ENCODE measurements around the gene CDH12. TPM values are rescaled to one million over a fixed set of nuclear protein-coding genes. Genes with fewer than 3 reads are reported as not detected.
"Not testable (repeated sequence)": the region's sequence is repeated elsewhere in the genome, so short reads cannot be mapped to it uniquely, and the experiment has no call there.

The CDH12 gene
- total and polyA plus RNA-seq, 10 of the 15 experiments (the other 5 are each of a cell fraction or from before 2014, with no cell fraction given): 0.03 to 0.16 TPM; not detected in 8

- H4K20me1 ChIP-seq (ENCODE audit: control insufficient read depth, insufficient read depth); H3K9me3 ChIP-seq (replicated peaks; ENCODE audit: control insufficient read depth, insufficient read depth, low read length); H3K4me3 ChIP-seq; SMC1A ChIA-PET (ENCODE audit: uncharacterized antibody, unreplicated experiment); H3K4me2 ChIP-seq (ENCODE audit: control insufficient read depth, insufficient read depth); H3K36me3 ChIP-seq (ENCODE audit: control insufficient read depth in 2 of 2, insufficient read depth in 2 of 2, low read length in 1 of 2); POLR2A ChIA-PET; H3K27ac ChIP-seq (ENCODE audit: control insufficient read depth, insufficient read depth); in situ Hi-C loops (cut with MboI); H3K9ac ChIP-seq (ENCODE audit: control insufficient read depth, insufficient read depth, low read length); BruUV-seq (replicated peaks); FAIRE-seq; H3K79me2 ChIP-seq (ENCODE audit: control insufficient read depth, insufficient read depth, low read length); H3K4me1 ChIP-seq (ENCODE audit: control insufficient read depth, insufficient read depth, low read length); H3K27me3 ChIP-seq (replicated peaks in 1 of 2; ENCODE audit: control insufficient read depth in 2 of 2, insufficient read depth in 2 of 2, low read length in 1 of 2); RAD21 ChIA-PET (ENCODE audit: unreplicated experiment); ATAC-seq; CTCF ChIA-PET; intact Hi-C loops (cut with micrococcal nuclease; ENCODE audit: unreplicated experiment); DNase-seq (ENCODE audit: low read depth, low spot score); H2AFZ ChIP-seq (ENCODE audit: control insufficient read depth, low read depth, low read length): not testable (repeated sequence)
- 0% methylated on average over 1 of the region's 1 CpG for WGBS (ENCODE audit: insufficient coverage, insufficient replicate concordance, low lambda C conversion rate, missing lambda C conversion rate)
These were observed 867.3 kb downstream of the CDH12 start for GRCh38 chr5:21985799-21986198.

DNA sequence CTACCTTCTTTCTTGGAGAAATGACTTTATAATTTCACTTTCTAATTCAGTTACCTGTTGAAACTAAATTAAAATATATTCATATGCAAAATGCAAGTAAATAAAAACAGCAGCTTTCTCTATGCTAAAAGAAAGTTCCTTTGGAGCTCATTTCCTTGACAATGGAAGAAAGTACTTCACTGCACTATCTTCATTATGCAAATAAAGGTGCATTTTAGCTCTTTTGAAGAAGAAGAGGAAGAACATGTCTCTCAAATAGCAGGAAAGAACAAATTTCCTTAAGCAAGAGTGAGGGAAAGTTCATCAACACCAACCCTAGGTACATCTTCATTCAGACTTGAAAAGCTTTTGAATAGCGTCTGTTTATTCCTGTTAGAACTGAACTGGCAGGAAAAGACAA lies 901.6 kb downstream of the CDH12 start:
- BruUV-seq (replicated peaks); ATAC-seq; H3K4me3 ChIP-seq; FAIRE-seq; RAD21 ChIA-PET (ENCODE audit: unreplicated experiment); H3K27me3 ChIP-seq (replicated peaks in 1 of 2; ENCODE audit: control insufficient read depth in 2 of 2, insufficient read depth in 2 of 2, low read length in 1 of 2); H3K36me3 ChIP-seq (ENCODE audit: control insufficient read depth in 2 of 2, insufficient read depth in 2 of 2, low read length in 1 of 2); in situ Hi-C loops (cut with MboI); H4K20me1 ChIP-seq (ENCODE audit: control insufficient read depth, insufficient read depth); DNase-seq (ENCODE audit: low read depth, low spot score); H3K79me2 ChIP-seq (ENCODE audit: control insufficient read depth, insufficient read depth, low read length); CTCF ChIA-PET; H3K9ac ChIP-seq (ENCODE audit: control insufficient read depth, insufficient read depth, low read length); H2AFZ ChIP-seq (ENCODE audit: control insufficient read depth, low read depth, low read length); H3K4me1 ChIP-seq (ENCODE audit: control insufficient read depth, insufficient read depth, low read length); SMC1A ChIA-PET (ENCODE audit: uncharacterized antibody, unreplicated experiment); POLR2A ChIA-PET; intact Hi-C loops (cut with micrococcal nuclease; ENCODE audit: unreplicated experiment); H3K27ac ChIP-seq (ENCODE audit: control insufficient read depth, insufficient read depth); H3K4me2 ChIP-seq (ENCODE audit: control insufficient read depth, insufficient read depth); H3K9me3 ChIP-seq (replicated peaks; ENCODE audit: control insufficient read depth, insufficient read depth, low read length): not testable (repeated sequence)
- WGBS (ENCODE audit: insufficient coverage, insufficient replicate concordance, low lambda C conversion rate, missing lambda C conversion rate): 0% methylated on average over 1 of the region's 1 CpG

DNA sequence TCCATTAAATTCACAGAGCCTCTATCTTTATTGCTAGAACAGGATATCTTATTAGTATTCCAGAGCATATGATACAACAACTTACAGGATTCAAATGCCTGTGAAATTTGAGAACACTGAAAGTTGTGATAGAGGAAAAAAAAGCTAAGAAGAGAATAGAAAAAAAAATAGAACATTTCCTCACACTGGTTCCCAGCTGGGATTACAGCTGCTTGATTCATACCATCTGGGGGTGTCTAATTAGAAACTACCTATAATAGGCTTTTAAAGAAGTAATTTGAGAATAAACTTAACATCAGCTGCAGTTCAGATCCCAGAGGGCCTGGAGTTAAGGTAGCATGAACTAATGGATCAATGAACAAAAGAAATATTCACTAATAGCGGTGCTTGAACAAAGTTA lies 922.0 kb downstream of the CDH12 start:
- DNase-seq (ENCODE audit: low read depth, low spot score): no peak
- ChIA-PET CTCF (no interaction called here), POLR2A (no interaction called here), SMC1A (ENCODE audit: uncharacterized antibody, unreplicated experiment) (no interaction called here), RAD21 (ENCODE audit: unreplicated experiment) (no interaction called here)
- H3K9ac ChIP-seq (ENCODE audit: control insufficient read depth, insufficient read depth, low read length): no peak overlapping the region
- 0% methylated on average over 1 of the region's 1 CpG for WGBS (ENCODE audit: insufficient coverage, insufficient replicate concordance, low lambda C conversion rate, missing lambda C conversion rate)
- H4K20me1 ChIP-seq (ENCODE audit: control insufficient read depth, insufficient read depth): no peaks in the 10 kb centered on the region
- no peak for FAIRE-seq
- no peak overlapping the region for H3K27ac ChIP-seq (ENCODE audit: control insufficient read depth, insufficient read depth)
- no peaks in the 10 kb centered on the region for H3K27me3 ChIP-seq (replicated peaks in 1 of 2; ENCODE audit: control insufficient read depth in 2 of 2, insufficient read depth in 2 of 2, low read length in 1 of 2)
- no peak overlapping the region for H2AFZ ChIP-seq (ENCODE audit: control insufficient read depth, low read depth, low read length)
- no peak for ATAC-seq
- no peak overlapping the region for H3K4me3 ChIP-seq
- H3K4me1 ChIP-seq (ENCODE audit: control insufficient read depth, insufficient read depth, low read length): no peaks in the 10 kb centered on the region
- H3K4me2 ChIP-seq (ENCODE audit: control insufficient read depth, insufficient read depth): no peak overlapping the region
- H3K79me2 ChIP-seq (ENCODE audit: control insufficient read depth, insufficient read depth, low read length): no peaks in the 10 kb centered on the region
- no peaks in the 10 kb centered on the region for H3K9me3 ChIP-seq (replicated peaks; ENCODE audit: control insufficient read depth, insufficient read depth, low read length)
- in situ Hi-C loops (cut with MboI): no loop called here
- BruUV-seq (replicated peaks): no TSS peak
- intact Hi-C loops (cut with micrococcal nuclease; ENCODE audit: unreplicated experiment): no loop called here
- no peaks in the 10 kb centered on the region for H3K36me3 ChIP-seq (ENCODE audit: control insufficient read depth in 2 of 2, insufficient read depth in 2 of 2, low read length in 1 of 2)
- no peak for TF ChIP-seq BMI1 (IDR thresholded peaks at IDR 0.05; ENCODE audit: borderline replicate concordance)
- TF ChIP-seq USF1 (IDR thresholded peaks at IDR 0.05; ENCODE audit: borderline replicate concordance, extremely low read length, insufficient read depth, low read depth, low read length): no peak
- TF ChIP-seq, protein P1, sequence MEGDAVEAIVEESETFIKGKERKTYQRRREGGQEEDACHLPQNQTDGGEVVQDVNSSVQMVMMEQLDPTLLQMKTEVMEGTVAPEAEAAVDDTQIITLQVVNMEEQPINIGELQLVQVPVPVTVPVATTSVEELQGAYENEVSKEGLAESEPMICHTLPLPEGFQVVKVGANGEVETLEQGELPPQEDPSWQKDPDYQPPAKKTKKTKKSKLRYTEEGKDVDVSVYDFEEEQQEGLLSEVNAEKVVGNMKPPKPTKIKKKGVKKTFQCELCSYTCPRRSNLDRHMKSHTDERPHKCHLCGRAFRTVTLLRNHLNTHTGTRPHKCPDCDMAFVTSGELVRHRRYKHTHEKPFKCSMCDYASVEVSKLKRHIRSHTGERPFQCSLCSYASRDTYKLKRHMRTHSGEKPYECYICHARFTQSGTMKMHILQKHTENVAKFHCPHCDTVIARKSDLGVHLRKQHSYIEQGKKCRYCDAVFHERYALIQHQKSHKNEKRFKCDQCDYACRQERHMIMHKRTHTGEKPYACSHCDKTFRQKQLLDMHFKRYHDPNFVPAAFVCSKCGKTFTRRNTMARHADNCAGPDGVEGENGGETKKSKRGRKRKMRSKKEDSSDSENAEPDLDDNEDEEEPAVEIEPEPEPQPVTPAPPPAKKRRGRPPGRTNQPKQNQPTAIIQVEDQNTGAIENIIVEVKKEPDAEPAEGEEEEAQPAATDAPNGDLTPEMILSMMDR (IDR thresholded peaks at IDR 0.05 in 2 of 3, conservative IDR thresholded peaks at IDR 0.05 in 1 of 3; ENCODE audit: control insufficient read depth in 2 of 3, extremely low read depth in 1 of 3, insufficient read depth in 1 of 3, low read depth in 3 of 3, low read length in 3 of 3): no peak

All from GM12878 (cell line).